Subcutaneous abdominal adipose tissue (tissue), 5 donors: ENCODE measurements around the gene PVALEF.
"Not testable (repeated sequence)": the region's sequence is repeated elsewhere in the genome, so short reads cannot be mapped to it uniquely, and the experiment has no call there.

Experiments used
- H3K27ac ChIP-seq: one replicate; pipeline ENCODE4 v1.7.0; 2013; ENCODE audit warnings: low read depth, mild to moderate bottlenecking, inconsistent platforms, low read length, moderate library complexity
- H3K27me3 ChIP-seq, 5 donors: one replicate each; pipeline ENCODE4 v1.7.0; 2013; ENCODE audit warnings: low read length in 5 of 5, inconsistent platforms in 1 of 5; ENCODE audit not compliant: control insufficient read depth in 5 of 5, insufficient read depth in 4 of 5
- H3K36me3 ChIP-seq, 5 donors: one replicate each; pipeline ENCODE4 v1.7.0; 2013; ENCODE audit warnings: low read length in 5 of 5; ENCODE audit not compliant: control insufficient read depth in 5 of 5, insufficient read depth in 5 of 5
- H3K4me1 ChIP-seq, 5 donors: one replicate each; pipeline ENCODE4 v1.7.0; 2013; ENCODE audit warnings: low read length in 5 of 5, mild to moderate bottlenecking in 3 of 5, moderate library complexity in 1 of 5; ENCODE audit not compliant: control insufficient read depth in 5 of 5, insufficient read depth in 5 of 5
- H3K4me3 ChIP-seq, 5 donors: one replicate each; pipeline ENCODE4 v1.7.0; 2013; ENCODE audit warnings: low read length in 5 of 5, low read depth in 1 of 5
- H3K9ac ChIP-seq, 5 donors: one replicate each; pipeline ENCODE4 v1.7.0; 2013; ENCODE audit warnings: low read length in 5 of 5, mild to moderate bottlenecking in 4 of 5, moderate library complexity in 3 of 5
- H3K9me3 ChIP-seq, 5 donors: one replicate each; pipeline ENCODE4 v1.7.0; 2013; ENCODE audit warnings: low read length in 5 of 5; ENCODE audit not compliant: control insufficient read depth in 5 of 5
- donor health status: healthy.
- donor health status: healthy.
- donor health status: healthy.
- donor health status: healthy.
- donor health status: healthy.

Gene PVALEF

GRCh38 chr17:81154016-81154415 is 11.3 kb upstream of the PVALEF start:
- not testable (repeated sequence) for H3K9me3 ChIP-seq, H3K9ac ChIP-seq, H3K36me3 ChIP-seq, H3K27ac ChIP-seq, H3K4me3 ChIP-seq
- Histone ChIP-seq H3K27me3 (peaks cover 0 to 12% (median 9%) of the 10 kb centered on the region in 5 donors), H3K4me1 (peaks cover 0 to 18% (median 6%) of the 10 kb centered on the region in 5 donors)

DNA sequence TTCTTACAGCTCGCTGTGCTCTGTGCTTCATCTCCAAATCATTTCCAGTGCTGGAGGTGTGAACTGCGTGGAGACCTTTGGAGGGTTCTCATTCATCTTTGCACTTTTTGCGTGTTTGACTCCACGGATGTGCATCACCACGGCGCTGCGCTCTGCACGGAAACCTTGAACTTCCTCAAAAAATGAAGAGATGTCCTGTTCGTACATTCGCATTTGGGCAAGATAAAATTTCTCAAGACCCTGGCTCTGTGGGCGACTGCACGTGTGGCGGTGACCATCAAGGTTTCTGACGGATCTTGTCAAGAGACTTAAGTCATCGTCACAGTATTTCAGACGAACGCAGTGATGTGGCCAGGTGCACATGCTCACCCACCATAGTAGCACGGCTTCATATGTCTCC is 10.3 kb upstream of the PVALEF start:
- H3K27ac ChIP-seq = no peak overlapping the region
- H3K36me3 ChIP-seq = no peaks in the 10 kb centered on the region
- no peaks in the 10 kb centered on the region for H3K9me3 ChIP-seq
- H3K4me1 ChIP-seq = peaks cover 0 to 27% (median 10%) of the 10 kb centered on the region in 5 donors
- H3K4me3 ChIP-seq = no peak overlapping the region
- H3K27me3 ChIP-seq = peaks cover 3 to 16% (median 7%) of the 10 kb centered on the region in 5 donors
- no peak overlapping the region for H3K9ac ChIP-seq

- no peak overlapping the region for H3K9ac ChIP-seq
- H3K27ac ChIP-seq = no peak overlapping the region
- H3K4me3 ChIP-seq = no peak overlapping the region
- peaks cover 4 to 22% (median 7%) of the 10 kb centered on the region in 5 donors for H3K27me3 ChIP-seq
- H3K9me3 ChIP-seq = no peaks in the 10 kb centered on the region
- H3K4me1 ChIP-seq = peaks cover 0 to 25% (median 5%) of the 10 kb centered on the region in 5 donors
- H3K36me3 ChIP-seq = no peaks in the 10 kb centered on the region
These were observed 8.2 kb upstream of the PVALEF start for GRCh38 chr17:81156866-81157805.

DNA sequence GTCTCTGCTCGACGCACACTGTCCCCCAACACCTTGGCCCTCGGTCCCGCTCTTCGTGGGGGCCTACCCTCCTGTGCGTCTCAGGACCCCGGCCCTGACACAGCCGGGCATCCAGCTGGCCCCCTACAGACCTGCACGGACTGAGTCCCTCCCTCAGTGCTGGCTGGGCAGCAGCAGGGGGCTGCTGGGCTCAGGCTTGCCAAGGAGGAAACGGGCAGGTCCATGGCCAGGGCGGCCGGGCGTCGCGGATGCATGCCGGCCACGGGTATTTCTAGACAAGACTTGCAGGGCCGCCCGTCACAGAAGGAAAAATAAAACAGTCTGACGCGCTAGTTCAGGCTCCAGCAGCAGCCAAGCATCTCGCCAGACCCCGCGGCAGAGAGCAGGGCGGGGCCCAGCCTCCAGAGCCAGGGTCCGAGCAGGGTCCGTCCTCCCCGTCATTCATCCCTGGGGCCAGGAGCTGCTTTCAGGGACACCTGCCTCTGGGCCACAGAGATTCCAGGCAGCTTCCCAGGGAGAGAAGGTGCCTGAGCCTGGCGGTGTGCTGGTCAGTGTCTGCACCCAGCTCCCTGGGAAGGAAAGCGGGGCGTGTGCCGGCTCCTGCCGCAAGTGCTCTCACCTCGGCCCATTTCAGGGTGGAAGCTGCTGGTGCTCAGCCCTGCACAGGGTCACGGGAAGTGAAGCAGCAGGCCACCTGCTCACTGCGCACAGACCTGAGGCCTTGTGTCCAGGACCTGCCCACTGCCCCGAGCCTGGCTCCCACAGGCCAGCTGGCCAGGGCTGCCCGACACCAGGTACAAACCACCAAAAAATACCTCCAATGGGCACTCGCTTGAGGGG is 7.2 kb upstream of the PVALEF start:
- Histone ChIP-seq H3K4me1 (peaks cover 0 to 25% (median 5%) of the 10 kb centered on the region in 5 donors), H3K4me3 (no peak overlapping the region), H3K27me3 (peaks cover 6 to 26% (median 16%) of the 10 kb centered on the region in 5 donors), H3K36me3 (no peaks in the 10 kb centered on the region), H3K27ac (no peak overlapping the region), H3K9ac (no peak overlapping the region), H3K9me3 (no peaks in the 10 kb centered on the region)

DNA sequence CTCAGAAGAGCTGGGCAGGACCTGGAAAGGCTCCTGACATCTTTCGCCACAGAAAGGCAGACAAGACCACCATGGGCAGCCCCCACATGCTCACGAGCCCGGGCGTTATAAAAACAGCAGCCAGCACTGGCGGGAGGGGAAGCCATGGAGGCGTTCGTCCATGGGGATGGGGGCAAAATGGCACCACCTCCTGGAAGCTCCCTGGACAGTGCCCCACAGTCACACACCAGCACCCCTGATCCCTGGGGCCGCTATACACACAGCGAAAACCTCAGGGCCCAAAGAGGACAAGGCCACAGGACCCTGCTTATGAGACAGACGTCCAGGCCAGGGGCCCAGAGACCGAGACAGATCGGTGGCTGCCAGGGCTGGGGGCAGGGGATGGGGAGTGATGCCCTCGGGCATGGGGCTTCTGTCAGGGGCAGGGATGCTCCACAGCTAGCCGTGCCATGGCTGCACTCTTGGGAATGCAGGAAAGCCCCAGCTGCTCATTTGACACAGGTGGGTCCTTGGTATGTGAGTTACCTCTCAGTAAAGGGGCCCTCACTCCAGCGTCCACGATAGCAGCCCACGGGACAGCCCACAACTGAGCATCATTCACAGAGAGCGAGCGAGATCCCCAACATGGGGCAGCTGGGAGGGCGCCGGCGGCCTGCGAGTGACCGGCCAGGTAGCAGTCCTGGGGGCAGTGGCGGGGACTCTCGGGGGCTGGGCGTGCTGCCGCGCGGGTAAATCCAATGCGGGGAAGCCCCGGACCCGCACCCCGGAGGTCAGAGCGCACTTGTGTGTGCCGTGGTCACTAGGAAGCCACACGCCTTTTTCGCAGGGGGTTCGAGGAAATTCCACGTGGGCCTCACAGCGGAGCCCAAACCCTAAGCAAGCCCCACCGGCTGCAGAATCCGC is 6.4 kb upstream of the PVALEF start:
- H3K9me3 ChIP-seq = no peaks in the 10 kb centered on the region
- H3K27ac ChIP-seq = no peak overlapping the region
- peaks cover 0 to 19% (median 5%) of the 10 kb centered on the region in 5 donors for H3K4me1 ChIP-seq
- H3K9ac ChIP-seq = peak overlapping the region in 1 of 5 donors; percentile 70
- peak overlapping the region in 2 of 5 donors; percentile 58 to 65 for H3K4me3 ChIP-seq
- peaks cover 14 to 31% (median 19%) of the 10 kb centered on the region in 5 donors for H3K27me3 ChIP-seq
- no peaks in the 10 kb centered on the region for H3K36me3 ChIP-seq

- Histone ChIP-seq H3K36me3 (no peaks in the 10 kb centered on the region), H3K4me1 (peaks cover 0 to 19% (median 5%) of the 10 kb centered on the region in 5 donors), H3K4me3 (peak overlapping the region in 4 of 5 donors; percentile 0 to 65 (median 48)), H3K27me3 (peaks cover 19 to 38% (median 26%) of the 10 kb centered on the region in 5 donors), H3K9ac (peak overlapping the region in 3 of 5 donors; percentile 31 to 70 (median 58)), H3K27ac (no peak overlapping the region), H3K9me3 (no peaks in the 10 kb centered on the region)
These were observed 5.6 kb upstream of the PVALEF start for GRCh38 chr17:81159611-81160265.

DNA sequence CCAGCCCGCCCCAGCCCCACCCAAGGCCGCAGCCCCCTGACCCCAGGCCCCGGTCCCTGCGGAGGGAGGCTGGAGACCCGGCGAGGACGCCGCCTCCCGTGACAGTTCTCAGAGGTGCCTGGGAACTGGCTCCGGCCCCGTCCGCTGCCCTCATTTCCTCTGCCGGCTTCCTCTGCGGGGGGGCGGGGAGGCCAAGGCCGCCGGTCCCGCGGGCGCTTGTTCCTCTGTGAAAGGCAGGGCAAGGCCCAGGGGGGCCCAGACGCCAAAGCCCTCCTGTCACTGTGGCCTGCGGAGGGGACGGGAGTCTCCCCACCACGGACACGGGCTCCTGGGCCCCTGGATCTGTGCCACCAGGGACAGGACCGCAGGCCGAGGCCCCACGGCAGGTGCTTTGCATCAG is 5.0 kb upstream of the PVALEF start:
- Histone ChIP-seq H3K9ac (peak overlapping the region in 1 of 5 donors; percentile 58), H3K36me3 (no peaks in the 10 kb centered on the region), H3K9me3 (no peaks in the 10 kb centered on the region), H3K27ac (no peak overlapping the region), H3K27me3 (peaks cover 19 to 44% (median 28%) of the 10 kb centered on the region in 5 donors), H3K4me1 (peaks cover 0 to 19% (median 6%) of the 10 kb centered on the region in 5 donors), H3K4me3 (peak overlapping the region in 3 of 5 donors; percentile 39 to 65 (median 58))

DNA sequence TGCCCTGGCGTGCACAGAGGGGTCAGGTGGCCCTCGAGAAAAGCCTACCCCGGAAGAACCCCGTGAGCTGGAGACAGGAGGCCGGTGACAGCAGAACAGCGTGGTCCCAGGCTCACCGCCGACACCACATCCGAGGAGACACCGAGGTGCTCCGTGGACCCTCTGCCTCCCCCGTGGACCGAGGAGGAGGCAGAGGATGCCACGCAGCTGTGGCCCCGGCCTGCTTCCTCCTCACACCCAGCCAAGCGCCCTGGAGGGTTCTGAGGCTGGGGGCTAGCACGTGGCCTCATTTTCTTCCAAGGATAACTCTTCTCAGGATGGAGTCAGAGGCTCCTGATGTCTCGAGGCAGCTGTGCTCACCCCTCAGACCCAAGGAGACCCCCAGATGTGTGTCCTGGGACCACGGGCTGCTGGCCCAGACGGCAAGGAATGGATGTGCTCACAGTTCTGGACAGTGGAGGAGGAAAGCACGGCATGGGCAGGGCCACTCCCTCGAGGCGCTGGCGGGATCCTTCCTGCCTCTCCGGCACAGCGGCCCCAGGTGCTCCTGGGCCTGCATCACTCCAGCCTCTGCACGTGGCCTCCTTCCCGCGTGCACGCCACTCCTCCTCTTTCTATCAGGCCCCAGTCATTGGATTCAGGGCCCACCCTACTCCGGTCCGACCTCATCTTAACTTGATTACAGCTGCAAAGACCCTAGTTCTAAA is 4.4 kb upstream of the PVALEF start:
- Histone ChIP-seq H3K36me3 (no peaks in the 10 kb centered on the region), H3K9me3 (no peaks in the 10 kb centered on the region), H3K4me3 (peak overlapping the region in 3 of 5 donors; percentile 11 to 65 (median 58)), H3K4me1 (peaks cover 0 to 23% (median 11%) of the 10 kb centered on the region in 5 donors), H3K27ac (no peak overlapping the region), H3K9ac (peak overlapping the region in 2 of 5 donors; percentile 28 to 53), H3K27me3 (peaks cover 19 to 47% (median 30%) of the 10 kb centered on the region in 5 donors)
